GM12878 (cell line): ENCODE data around the gene ANKRD31. TPM values are rescaled to one million over a fixed set of nuclear protein-coding genes. Genes with fewer than 3 reads are reported as not detected.

Source experiments
- ATAC-seq: fragments of 200-7000 bp; cut with Tn5 transposase; 3 replicates; pipeline ENCODE4 v1.9.1; 2020; ENCODE audit warnings: mild to moderate bottlenecking, moderate library complexity
- BruUV-seq: library from RNA; stranded (reverse); fragments of 400-500 nt; replicated peaks from 2 replicates; lab custom pipeline; 2021; lab: Mats Ljungman, UMichigan
- CTCF ChIA-PET: fragments of 300-600 bp; sonication (Branson Sonifier 250); formaldehyde crosslinking; extraction: SDS; loops from one replicate; lab custom pipeline; 2021; ENCODE audit warnings: inconsistent platforms; lab: Yijun Ruan, JAX
- POLR2A ChIA-PET: fragments of 350-600 bp; formaldehyde crosslinking; extraction: SDS; loops from one replicate; lab custom pipeline; 2021; ENCODE audit warnings: inconsistent platforms; lab: Charles Lee
- RAD21 ChIA-PET: fragments of 300-600 bp; sonication (Branson Sonifier 250); formaldehyde crosslinking; loops from one replicate; lab custom pipeline; 2023; ENCODE audit warnings: antibody characterized with exemption; ENCODE audit not compliant: unreplicated experiment; lab: Charles Lee
- SMC1A ChIA-PET: fragments of 300-600 bp; sonication (Branson Sonifier 250); formaldehyde crosslinking; loops from one replicate; lab custom pipeline; 2023; ENCODE audit not compliant: unreplicated experiment, uncharacterized antibody; lab: Charles Lee
- DNase-seq: peaks from one replicate; pipeline ENCODE4 v3.0.0-alpha.2; 2011; ENCODE audit warnings: low read depth, low spot score
- FAIRE-seq: peaks from 3 replicates; lab custom pipeline; 2011; peaks lifted over from hg19 to GRCh38; lab: Jason Lieb, UNC
- H2AFZ ChIP-seq: 2 replicates; pipeline ENCODE4 v1.6.0; 2011; ENCODE audit warnings: low read depth, low read length, control low read depth; ENCODE audit not compliant: control insufficient read depth
- H3K27ac ChIP-seq: 2 replicates; pipeline ENCODE4 v1.5.1; 2011; ENCODE audit warnings: control low read depth; ENCODE audit not compliant: control insufficient read depth, insufficient read depth
- H3K27me3 ChIP-seq, 2 experiments: replicated peaks in 1 of 2; 2 replicates each; pipeline versions ENCODE4 v1.6.0 to v1.6.1; 2011; ENCODE audit warnings: low read length in 1 of 2; ENCODE audit not compliant: control insufficient read depth in 2 of 2, insufficient read depth in 2 of 2
- H3K36me3 ChIP-seq, 2 experiments: 2 replicates each; pipeline ENCODE4 v1.5.1; 2011; ENCODE audit warnings: low read length in 1 of 2; ENCODE audit not compliant: control insufficient read depth in 2 of 2, insufficient read depth in 2 of 2
- H3K4me1 ChIP-seq: 2 replicates; pipeline ENCODE4 v1.6.1; 2011; ENCODE audit warnings: mild to moderate bottlenecking, low read length, moderate library complexity, mixed read lengths; ENCODE audit not compliant: control insufficient read depth, insufficient read depth
- H3K4me2 ChIP-seq: 2 replicates; pipeline ENCODE4 v1.6.0; 2011; ENCODE audit warnings: control low read depth; ENCODE audit not compliant: control insufficient read depth, insufficient read depth
- H3K4me3 ChIP-seq: fragments of 200-600 bp; sonication (generic); 2 replicates; pipeline ENCODE4 v1.5.1; 2016
- H3K79me2 ChIP-seq: 2 replicates; pipeline ENCODE4 v1.6.0; 2011; ENCODE audit warnings: low read length; ENCODE audit not compliant: control insufficient read depth, insufficient read depth
- H3K9ac ChIP-seq: 2 replicates; pipeline ENCODE4 v1.8.0; 2011; ENCODE audit warnings: low read length, control low read depth, mixed read lengths; ENCODE audit not compliant: control insufficient read depth, insufficient read depth
- H3K9me3 ChIP-seq: replicated peaks from 3 replicates; pipeline ENCODE4 v1.5.1; 2011; ENCODE audit warnings: mild to moderate bottlenecking, low read length; ENCODE audit not compliant: control insufficient read depth, insufficient read depth
- H4K20me1 ChIP-seq: 2 replicates; pipeline ENCODE4 v1.6.0; 2011; ENCODE audit not compliant: control insufficient read depth, insufficient read depth
- CREB1 ChIP-seq: IDR thresholded peaks from 2 replicates; pipeline ENCODE4 v1.6.1; 2012; ENCODE audit warnings: low read depth, mild to moderate bottlenecking, inconsistent platforms
- CTCF ChIP-seq, 3 experiments: IDR thresholded peaks in 2 of 3; conservative IDR thresholded peaks in 1 of 3; 2 replicates each; pipeline ENCODE4 v1.5.1; 2011; ENCODE audit warnings: low read depth in 3 of 3, low read length in 3 of 3, mild to moderate bottlenecking in 3 of 3, control low read depth in 2 of 3, moderate library complexity in 2 of 3, inconsistent platforms in 1 of 3, mixed read lengths in 1 of 3; ENCODE audit not compliant: control insufficient read depth in 2 of 3, insufficient read depth in 1 of 3; ENCODE audit errors: extremely low read depth in 1 of 3
- CUX1 ChIP-seq: IDR thresholded peaks from 2 replicates; pipeline ENCODE4 v1.6.1; 2012; ENCODE audit warnings: improper control_type of control experiment, low read depth, low read length; ENCODE audit not compliant: insufficient replicate concordance
- EED ChIP-seq: sonication (generic); IDR thresholded peaks from 2 replicates; pipeline ENCODE4 v1.6.1; 2016; ENCODE audit warnings: antibody characterized with exemption, low read depth
- EP300 ChIP-seq, 2 experiments: fragments of 150-350 bp in 1 of 2; IDR thresholded peaks; 2 replicates each; pipeline ENCODE4 v1.6.1; 2011 to 2012; ENCODE audit warnings: low read depth in 2 of 2, low read length in 2 of 2, borderline replicate concordance in 1 of 2, improper control_type of control experiment in 1 of 2, inconsistent platforms in 1 of 2; ENCODE audit not compliant: control insufficient read depth in 1 of 2
- HCFC1 ChIP-seq: fragments of 150-350 bp; IDR thresholded peaks from 2 replicates; pipeline ENCODE4 v1.6.1; 2014; ENCODE audit warnings: low read length
- IKZF1 ChIP-seq: fragments of 450-650 bp; conservative IDR thresholded peaks from 2 replicates; pipeline ENCODE4 v1.6.1; 2017; ENCODE audit warnings: antibody characterized with exemption, mild to moderate bottlenecking
- IRF5 ChIP-seq: fragments of 450-650 bp; IDR thresholded peaks from 2 replicates; pipeline ENCODE4 v1.6.1; 2017; ENCODE audit warnings: borderline replicate concordance
- NFXL1 ChIP-seq: fragments of 450-650 bp; IDR thresholded peaks from 2 replicates; pipeline ENCODE4 v1.6.1; 2017; ENCODE audit warnings: antibody characterized with exemption, mild to moderate bottlenecking, borderline replicate concordance
- PAX5 ChIP-seq: IDR thresholded peaks from 2 replicates; pipeline ENCODE4 v1.6.1; 2011; ENCODE audit warnings: low read depth, low read length, borderline replicate concordance
- PML ChIP-seq: IDR thresholded peaks from 2 replicates; pipeline ENCODE4 v1.6.1; 2012; ENCODE audit warnings: low read length, inconsistent platforms
- WGBS: methylation state at CpG from one replicate; pipeline ENCODE4 v1.1.6; 2016; ENCODE audit warnings: low lambda C conversion rate; ENCODE audit not compliant: insufficient replicate concordance, insufficient coverage; ENCODE audit errors: missing lambda C conversion rate; 5-methylcytosine and 5-hydroxymethylcytosine counted together
- in situ Hi-C: fragments of 300-500 bp; cut with MboI; formaldehyde crosslinking; loops from 9 replicates; pipeline ENCODE4 v1.14.3; 2018; ENCODE audit warnings: mixed read lengths
- intact Hi-C: fragments of 100-400 bp; cut with micrococcal nuclease; formaldehyde crosslinking; loops from one replicate; pipeline ENCODE4 v1.14.2; 2022; ENCODE audit not compliant: unreplicated experiment
- polyA plus RNA-seq, 11 experiments: library from polyadenylated mRNA; depleted of rRNA in 4 of 11; unstranded in 6 of 11; stranded (reverse) in 5 of 11; fragments of >200 nt; fragmentation: Nextera tagmentation in 4 of 11; fragmentation: Illumina TruSeq in 1 of 11; extraction: Ambion mirVana in 4 of 11; extraction: Trizol in 1 of 11; gene quantifications; 1 replicate in 1 of 11; 2 replicates in 10 of 11; pipeline versions ENCODE4 v1.2.1 to v1.2.3, GENCODE V29; 2011 to 2016; ENCODE audit warnings: inconsistent platforms in 2 of 11, missing spikeins in 2 of 11, low read depth in 1 of 11
- total RNA-seq, 4 experiments: library from RNA; depleted of rRNA in 3 of 4; stranded (reverse); fragments of >200 nt in 3 of 4; fragmentation: Illumina TruSeq in 1 of 4; extraction: Trizol in 1 of 4; gene quantifications; 2 replicates each; pipeline versions ENCODE4 v1.2.1 to v1.2.3, GENCODE V29; 2013 to 2021
- TF ChIP-seq, protein P1 (sequence below): fragments of 150-350 bp; IDR thresholded peaks from 2 replicates; pipeline ENCODE4 v1.6.1; 2014; ENCODE audit warnings: mild to moderate bottlenecking, low read depth, low read length

The ANKRD31 gene
- total and polyA plus RNA-seq, 10 of the 15 experiments (the other 5 are each of a cell fraction or from before 2014, with no cell fraction given), result under 0.01 to 0.10 (median 0.04) TPM; not detected in 3

GRCh38 chr5:75286211-75286773 lies 49.6 kb upstream of the ANKRD31 start:
- no peak for FAIRE-seq
- DNase-seq, result no peak
- H3K27me3 ChIP-seq, result no peaks in the 10 kb centered on the region; a peak in 1 of 4 replicates
- no peak overlapping the region for H3K4me3 ChIP-seq
- no peaks in the 10 kb centered on the region for H4K20me1 ChIP-seq
- H3K79me2 ChIP-seq, result no peaks in the 10 kb centered on the region
- no peak overlapping the region for H3K9ac ChIP-seq
- no peak for ATAC-seq
- in situ Hi-C loops, result no loop called here
- no peaks in the 10 kb centered on the region for H3K9me3 ChIP-seq
- SMC1A ChIA-PET, result no interaction called here
- H3K36me3 ChIP-seq, result no peaks in the 10 kb centered on the region
- no peak overlapping the region for H3K4me2 ChIP-seq
- H2AFZ ChIP-seq, result no peak overlapping the region
- no peak for TF ChIP-seq NFXL1
- no peak for TF ChIP-seq IRF5
- no peak for TF ChIP-seq IKZF1
- TF ChIP-seq CREB1, result no peak
- TF ChIP-seq CUX1, result no peak
- no peak for TF ChIP-seq HCFC1
- no peak for TF ChIP-seq CTCF (IDR thresholded peaks at IDR 0.05 in 2 of 3, conservative IDR thresholded peaks at IDR 0.05 in 1 of 3; ENCODE audit: control insufficient read depth in 2 of 3, extremely low read depth in 1 of 3, insufficient read depth in 1 of 3, low read depth in 3 of 3, low read length in 3 of 3)
- TF ChIP-seq PAX5, result no peak
- no peak for TF ChIP-seq EP300 (IDR thresholded peaks at IDR 0.05; ENCODE audit: borderline replicate concordance in 1 of 2, control insufficient read depth in 1 of 2, low read depth in 2 of 2, low read length in 2 of 2)
- TF ChIP-seq, protein P1, sequence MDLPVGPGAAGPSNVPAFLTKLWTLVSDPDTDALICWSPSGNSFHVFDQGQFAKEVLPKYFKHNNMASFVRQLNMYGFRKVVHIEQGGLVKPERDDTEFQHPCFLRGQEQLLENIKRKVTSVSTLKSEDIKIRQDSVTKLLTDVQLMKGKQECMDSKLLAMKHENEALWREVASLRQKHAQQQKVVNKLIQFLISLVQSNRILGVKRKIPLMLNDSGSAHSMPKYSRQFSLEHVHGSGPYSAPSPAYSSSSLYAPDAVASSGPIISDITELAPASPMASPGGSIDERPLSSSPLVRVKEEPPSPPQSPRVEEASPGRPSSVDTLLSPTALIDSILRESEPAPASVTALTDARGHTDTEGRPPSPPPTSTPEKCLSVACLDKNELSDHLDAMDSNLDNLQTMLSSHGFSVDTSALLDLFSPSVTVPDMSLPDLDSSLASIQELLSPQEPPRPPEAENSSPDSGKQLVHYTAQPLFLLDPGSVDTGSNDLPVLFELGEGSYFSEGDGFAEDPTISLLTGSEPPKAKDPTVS, result no peak
- no peak for TF ChIP-seq EED
- TF ChIP-seq PML, result no peak
- 94% methylated on average over 3 of the region's 3 CpGs for WGBS
- CTCF ChIA-PET, result interaction anchor here (1.0 kb wide), 1 partner anchor 23 kb away, joined by 3 read pairs; no protein-coding TSS in a partner anchor
- RAD21 ChIA-PET, result no interaction called here
- intact Hi-C loops, result no loop called here
- H3K27ac ChIP-seq, result no peak overlapping the region
- no TSS peak for BruUV-seq
- no peaks in the 10 kb centered on the region for H3K4me1 ChIP-seq
- POLR2A ChIA-PET, result no interaction called here
